GM13976 (cell line): ENCODE measurements around the gene PARP9.

Experiments used
- DNase-seq: peaks from one replicate; pipeline ENCODE4 v3.0.0; 2012; ENCODE audit warnings: low spot score
- CTCF ChIP-seq: IDR thresholded peaks from 2 replicates; pipeline ENCODE4 v1.5.1; 2012; ENCODE audit warnings: borderline replicate concordance, mild to moderate bottlenecking; ENCODE audit not compliant: insufficient read depth; ENCODE audit errors: extremely low read depth, missing control alignments, control extremely low read depth
- in situ Hi-C: fragments of 300-500 bp; cut with MboI; formaldehyde crosslinking; loops from one replicate; pipeline ENCODE4 v1.12.0; 2022; ENCODE audit warnings: low sequenced_read_pairs, mixed read lengths, inconsistent platforms; ENCODE audit not compliant: unreplicated experiment

The PARP9 gene

GRCh38 chr3:122602011-122602710 lies 38.1 kb upstream of the PARP9 start:
- in situ Hi-C loops: no loop called here
- no peak for DNase-seq
- TF ChIP-seq CTCF: no peak

DNA sequence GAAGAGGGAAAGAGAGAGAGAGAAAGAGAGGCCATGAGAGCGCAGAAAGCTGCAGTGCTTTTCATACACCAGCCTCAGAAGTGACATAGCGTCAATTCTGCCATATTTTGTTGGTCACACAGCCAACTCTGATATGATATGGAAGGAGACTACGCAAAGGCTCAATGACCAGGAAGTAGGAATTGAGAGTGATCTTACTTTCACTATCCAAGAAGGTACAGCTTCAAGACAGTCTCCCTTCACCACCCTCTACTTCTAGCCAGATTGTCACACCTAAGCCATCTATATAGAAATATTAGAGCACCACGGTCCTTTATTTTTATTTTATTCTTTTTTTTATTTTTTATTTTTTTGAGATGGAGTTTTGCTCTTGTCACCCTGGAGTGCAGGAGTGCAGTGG lies 34.5 kb upstream of the PARP9 start:
- no peak for TF ChIP-seq CTCF
- in situ Hi-C loops: no loop called here

GRCh38 chr3:122598151-122598550 lies 34.1 kb upstream of the PARP9 start:
- DNase-seq: no peak
- in situ Hi-C loops: no loop called here
- TF ChIP-seq CTCF: no peak

More for the DNA sequence above, 34.5 kb upstream of the PARP9 start:
- DNase-seq: no peak

GRCh38 chr3:122594025-122594424 lies 29.9 kb upstream of the PARP9 start:
- in situ Hi-C loops: no loop called here
- DNase-seq: no peak

DNA sequence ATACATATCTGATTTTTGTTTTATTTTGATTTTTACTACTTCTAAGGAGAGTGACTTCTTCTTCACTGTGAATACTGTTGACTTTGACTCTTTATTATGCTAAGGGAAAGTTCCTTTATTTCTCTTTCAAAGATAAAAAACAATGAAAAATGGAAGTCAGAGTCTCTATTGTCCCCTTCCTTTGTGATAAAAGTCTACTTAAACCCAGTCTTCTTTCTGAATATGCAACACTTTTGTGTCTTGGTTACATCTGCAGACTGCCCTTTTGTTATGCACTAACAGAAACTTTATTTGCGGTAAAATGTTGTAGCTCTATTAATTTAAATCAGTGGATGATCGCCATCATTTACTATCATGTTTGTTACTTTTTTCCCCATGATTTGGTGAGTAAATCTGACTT lies 26.5 kb upstream of the PARP9 start:
- no peak for DNase-seq
- no peak for TF ChIP-seq CTCF
- in situ Hi-C loops: no loop called here

More at GRCh38 chr3:122594025-122594424, 29.9 kb upstream of the PARP9 start:
- no peak for TF ChIP-seq CTCF

- in situ Hi-C loops: no loop called here
- no peak for TF ChIP-seq CTCF
- DNase-seq: no peak
Observed at GRCh38 chr3:122589297-122589696, 25.2 kb upstream of the PARP9 start.
